ENCODE data around the gene SIAH3. TPM values are rescaled to one million over a fixed set of nuclear protein-coding genes. Genes with fewer than 3 reads are reported as not detected.

The SIAH3 gene
- total and polyA plus RNA-seq, 2 experiments from 2014 or later = 0.13 to 0.17 TPM

DNA sequence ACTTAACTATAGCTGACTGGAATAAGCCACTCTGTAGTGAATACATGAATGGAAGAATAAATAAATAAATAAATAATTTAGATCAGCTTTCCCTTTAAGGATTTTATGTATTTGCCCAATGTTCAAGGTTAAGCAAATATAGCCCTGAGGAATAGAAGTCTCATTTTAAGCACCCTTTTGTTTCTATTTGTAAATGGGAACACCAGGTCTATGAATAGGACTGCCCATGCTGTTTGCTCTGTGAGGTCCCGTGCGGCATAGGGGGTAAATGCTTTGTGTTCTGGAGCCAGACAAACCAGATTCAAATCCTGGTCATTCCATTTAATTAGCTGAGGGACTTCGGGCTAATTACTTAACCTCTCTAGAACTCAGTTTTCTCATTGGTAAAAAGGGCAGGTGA is 120.1 kb downstream of the SIAH3 start (continued):
- TF ChIP-seq CREB1 (CRISPR knock-in tag; IDR thresholded peaks at IDR 0.05; ENCODE audit: low read depth) = no peak
- TF ChIP-seq, protein P1, sequence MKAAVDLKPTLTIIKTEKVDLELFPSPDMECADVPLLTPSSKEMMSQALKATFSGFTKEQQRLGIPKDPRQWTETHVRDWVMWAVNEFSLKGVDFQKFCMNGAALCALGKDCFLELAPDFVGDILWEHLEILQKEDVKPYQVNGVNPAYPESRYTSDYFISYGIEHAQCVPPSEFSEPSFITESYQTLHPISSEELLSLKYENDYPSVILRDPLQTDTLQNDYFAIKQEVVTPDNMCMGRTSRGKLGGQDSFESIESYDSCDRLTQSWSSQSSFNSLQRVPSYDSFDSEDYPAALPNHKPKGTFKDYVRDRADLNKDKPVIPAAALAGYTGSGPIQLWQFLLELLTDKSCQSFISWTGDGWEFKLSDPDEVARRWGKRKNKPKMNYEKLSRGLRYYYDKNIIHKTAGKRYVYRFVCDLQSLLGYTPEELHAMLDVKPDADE (IDR thresholded peaks at IDR 0.05) = no peak
- no peak for TF ChIP-seq POLR2AphosphoS5 (IDR thresholded peaks at IDR 0.05; ENCODE audit: low read depth)

DNA sequence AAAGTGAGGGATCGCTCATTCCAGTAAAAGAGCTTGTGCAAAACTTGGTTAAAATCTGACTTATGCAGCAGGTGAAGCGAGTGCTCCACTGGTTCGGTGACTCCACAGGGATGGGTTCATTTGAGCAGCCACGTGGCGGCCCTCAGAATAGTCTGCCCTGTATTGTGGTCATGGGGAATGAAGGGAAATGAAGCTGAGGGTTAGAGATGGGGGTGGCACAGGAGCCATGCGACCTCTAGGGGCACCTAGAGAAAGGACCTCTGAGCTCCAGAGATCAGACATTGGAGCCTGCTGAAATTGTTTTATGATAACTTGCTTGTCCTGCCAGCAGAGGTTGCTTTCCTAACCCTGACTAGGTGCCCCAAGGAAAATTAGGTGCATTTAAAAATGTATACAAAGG is 122.8 kb downstream of the SIAH3 start:
- peaks cover 12% of the 10 kb centered on the region for H3K27me3 Mint-ChIP-seq (ENCODE audit: insufficient read depth, low read depth, poor library complexity)
- Histone ChIP-seq H3K27me3 (ENCODE audit: insufficient read depth) (no peaks in the 10 kb centered on the region), H3K27ac (ENCODE audit: low read depth) (no peak overlapping the region), H4K20me1 (replicated peaks; ENCODE audit: insufficient read depth) (no peaks in the 10 kb centered on the region), H3K79me2 (replicated peaks; ENCODE audit: insufficient read depth) (no peaks in the 10 kb centered on the region), H3K4me1 (ENCODE audit: insufficient read depth) (0 out of 2 replicates have a peak, but pooled peaks cover under 1% of the 10 kb centered on the region), H3K9me2 (ENCODE audit: insufficient read depth) (peaks cover 8% of the 10 kb centered on the region; the same call in 1 of the 2 replicates), H3K4me2 (no peak overlapping the region), H2AFZ (peak overlapping the region; percentile 91), H3K4me3 (no peak overlapping the region), H3K36me3 (ENCODE audit: insufficient read depth) (no peaks in the 10 kb centered on the region), H3F3A (replicated peaks; ENCODE audit: low read depth) (no peaks in the 10 kb centered on the region)
- H3K27ac Mint-ChIP-seq = no peak overlapping the region
- DNase-seq (ENCODE audit: low spot score) = peak; percentile 89
- TF ChIP-seq, protein P2, sequence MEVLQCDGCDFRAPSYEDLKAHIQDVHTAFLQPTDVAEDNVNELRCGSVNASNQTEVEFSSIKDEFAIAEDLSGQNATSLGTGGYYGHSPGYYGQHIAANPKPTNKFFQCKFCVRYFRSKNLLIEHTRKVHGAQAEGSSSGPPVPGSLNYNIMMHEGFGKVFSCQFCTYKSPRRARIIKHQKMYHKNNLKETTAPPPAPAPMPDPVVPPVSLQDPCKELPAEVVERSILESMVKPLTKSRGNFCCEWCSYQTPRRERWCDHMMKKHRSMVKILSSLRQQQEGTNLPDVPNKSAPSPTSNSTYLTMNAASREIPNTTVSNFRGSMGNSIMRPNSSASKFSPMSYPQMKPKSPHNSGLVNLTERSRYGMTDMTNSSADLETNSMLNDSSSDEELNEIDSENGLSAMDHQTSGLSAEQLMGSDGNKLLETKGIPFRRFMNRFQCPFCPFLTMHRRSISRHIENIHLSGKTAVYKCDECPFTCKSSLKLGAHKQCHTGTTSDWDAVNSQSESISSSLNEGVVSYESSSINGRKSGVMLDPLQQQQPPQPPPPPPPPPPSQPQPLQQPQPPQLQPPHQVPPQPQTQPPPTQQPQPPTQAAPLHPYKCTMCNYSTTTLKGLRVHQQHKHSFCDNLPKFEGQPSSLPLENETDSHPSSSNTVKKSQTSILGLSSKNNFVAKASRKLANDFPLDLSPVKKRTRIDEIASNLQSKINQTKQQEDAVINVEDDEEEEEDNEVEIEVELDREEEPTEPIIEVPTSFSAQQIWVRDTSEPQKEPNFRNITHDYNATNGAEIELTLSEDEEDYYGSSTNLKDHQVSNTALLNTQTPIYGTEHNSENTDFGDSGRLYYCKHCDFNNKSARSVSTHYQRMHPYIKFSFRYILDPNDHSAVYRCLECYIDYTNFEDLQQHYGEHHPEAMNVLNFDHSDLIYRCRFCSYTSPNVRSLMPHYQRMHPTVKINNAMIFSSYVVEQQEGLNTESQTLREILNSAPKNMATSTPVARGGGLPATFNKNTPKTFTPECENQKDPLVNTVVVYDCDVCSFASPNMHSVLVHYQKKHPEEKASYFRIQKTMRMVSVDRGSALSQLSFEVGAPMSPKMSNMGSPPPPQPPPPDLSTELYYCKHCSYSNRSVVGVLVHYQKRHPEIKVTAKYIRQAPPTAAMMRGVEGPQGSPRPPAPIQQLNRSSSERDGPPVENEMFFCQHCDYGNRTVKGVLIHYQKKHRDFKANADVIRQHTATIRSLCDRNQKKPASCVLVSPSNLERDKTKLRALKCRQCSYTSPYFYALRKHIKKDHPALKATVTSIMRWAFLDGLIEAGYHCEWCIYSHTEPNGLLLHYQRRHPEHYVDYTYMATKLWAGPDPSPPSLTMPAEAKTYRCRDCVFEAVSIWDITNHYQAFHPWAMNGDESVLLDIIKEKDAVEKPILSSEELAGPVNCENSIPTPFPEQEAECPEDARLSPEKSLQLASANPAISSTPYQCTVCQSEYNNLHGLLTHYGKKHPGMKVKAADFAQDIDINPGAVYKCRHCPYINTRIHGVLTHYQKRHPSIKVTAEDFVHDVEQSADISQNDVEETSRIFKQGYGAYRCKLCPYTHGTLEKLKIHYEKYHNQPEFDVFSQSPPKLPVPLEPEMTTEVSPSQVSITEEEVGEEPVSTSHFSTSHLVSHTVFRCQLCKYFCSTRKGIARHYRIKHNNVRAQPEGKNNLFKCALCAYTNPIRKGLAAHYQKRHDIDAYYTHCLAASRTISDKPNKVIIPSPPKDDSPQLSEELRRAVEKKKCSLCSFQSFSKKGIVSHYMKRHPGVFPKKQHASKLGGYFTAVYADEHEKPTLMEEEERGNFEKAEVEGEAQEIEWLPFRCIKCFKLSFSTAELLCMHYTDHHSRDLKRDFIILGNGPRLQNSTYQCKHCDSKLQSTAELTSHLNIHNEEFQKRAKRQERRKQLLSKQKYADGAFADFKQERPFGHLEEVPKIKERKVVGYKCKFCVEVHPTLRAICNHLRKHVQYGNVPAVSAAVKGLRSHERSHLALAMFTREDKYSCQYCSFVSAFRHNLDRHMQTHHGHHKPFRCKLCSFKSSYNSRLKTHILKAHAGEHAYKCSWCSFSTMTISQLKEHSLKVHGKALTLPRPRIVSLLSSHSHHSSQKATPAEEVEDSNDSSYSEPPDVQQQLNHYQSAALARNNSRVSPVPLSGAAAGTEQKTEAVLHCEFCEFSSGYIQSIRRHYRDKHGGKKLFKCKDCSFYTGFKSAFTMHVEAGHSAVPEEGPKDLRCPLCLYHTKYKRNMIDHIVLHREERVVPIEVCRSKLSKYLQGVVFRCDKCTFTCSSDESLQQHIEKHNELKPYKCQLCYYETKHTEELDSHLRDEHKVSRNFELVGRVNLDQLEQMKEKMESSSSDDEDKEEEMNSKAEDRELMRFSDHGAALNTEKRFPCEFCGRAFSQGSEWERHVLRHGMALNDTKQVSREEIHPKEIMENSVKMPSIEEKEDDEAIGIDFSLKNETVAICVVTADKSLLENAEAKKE (CRISPR knock-in tag; IDR thresholded peaks at IDR 0.05) = peak; percentile 47; the same call in 1 of the 2 replicates
- TF ChIP-seq, protein P3, sequence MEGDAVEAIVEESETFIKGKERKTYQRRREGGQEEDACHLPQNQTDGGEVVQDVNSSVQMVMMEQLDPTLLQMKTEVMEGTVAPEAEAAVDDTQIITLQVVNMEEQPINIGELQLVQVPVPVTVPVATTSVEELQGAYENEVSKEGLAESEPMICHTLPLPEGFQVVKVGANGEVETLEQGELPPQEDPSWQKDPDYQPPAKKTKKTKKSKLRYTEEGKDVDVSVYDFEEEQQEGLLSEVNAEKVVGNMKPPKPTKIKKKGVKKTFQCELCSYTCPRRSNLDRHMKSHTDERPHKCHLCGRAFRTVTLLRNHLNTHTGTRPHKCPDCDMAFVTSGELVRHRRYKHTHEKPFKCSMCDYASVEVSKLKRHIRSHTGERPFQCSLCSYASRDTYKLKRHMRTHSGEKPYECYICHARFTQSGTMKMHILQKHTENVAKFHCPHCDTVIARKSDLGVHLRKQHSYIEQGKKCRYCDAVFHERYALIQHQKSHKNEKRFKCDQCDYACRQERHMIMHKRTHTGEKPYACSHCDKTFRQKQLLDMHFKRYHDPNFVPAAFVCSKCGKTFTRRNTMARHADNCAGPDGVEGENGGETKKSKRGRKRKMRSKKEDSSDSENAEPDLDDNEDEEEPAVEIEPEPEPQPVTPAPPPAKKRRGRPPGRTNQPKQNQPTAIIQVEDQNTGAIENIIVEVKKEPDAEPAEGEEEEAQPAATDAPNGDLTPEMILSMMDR (conservative IDR thresholded peaks at IDR 0.05; ENCODE audit: low read depth in 2 of 2) = peak; percentile 74 to 78
- TF ChIP-seq, protein P1 (IDR thresholded peaks at IDR 0.05) = no peak
- H3K4me3 Mint-ChIP-seq = no peak overlapping the region
- peaks cover 3% of the 10 kb centered on the region; the same call in 1 of the 3 replicates for H3K9me3 Mint-ChIP-seq
- H3K36me3 Mint-ChIP-seq (ENCODE audit: low read depth) = peaks cover 3% of the 10 kb centered on the region; the same call in 1 of the 3 replicates
- peak; percentile 100 for ATAC-seq
- peaks cover 1% of the 10 kb centered on the region; the same call in 2 of the 3 replicates for H3K4me1 Mint-ChIP-seq

All from GM23338 (cell line).